IMR-90 (cell line): ENCODE data around the gene GRB10. TPM values are rescaled to one million over a fixed set of nuclear protein-coding genes. Genes with fewer than 3 reads are reported as not detected.

Experiments
- ATAC-seq: fragments of 200-7000 bp; cut with Tn5 transposase; 2 replicates; pipeline ENCODE4 v1.9.1; 2020; ENCODE audit warnings: low read depth, mild to moderate bottlenecking, moderate library complexity
- BruUV-seq: library from RNA; stranded (reverse); fragments of 400-500 nt; replicated peaks from 2 replicates; lab custom pipeline; 2021; lab: Mats Ljungman, UMichigan
- CTCF ChIA-PET: fragments of 300-600 bp; formaldehyde crosslinking; extraction: SDS; loops from one replicate; lab custom pipeline; 2021; ENCODE audit warnings: antibody characterized with exemption; lab: Yijun Ruan, JAX
- POLR2A ChIA-PET: fragments of 300-600 bp; sonication (Branson Sonifier 250); formaldehyde crosslinking; loops from one replicate; lab custom pipeline; 2022; ENCODE audit warnings: antibody characterized with exemption; ENCODE audit not compliant: unreplicated experiment; lab: Charles Lee
- DNase-seq: peaks from one replicate; pipeline ENCODE4 v3.0.0; 2013
- H2AFZ ChIP-seq: replicated peaks from 2 replicates; pipeline ENCODE3; 2013; ENCODE audit warnings: low read length, mild to moderate bottlenecking; ENCODE audit not compliant: poor library complexity
- H2AK5ac ChIP-seq: 2 replicates; pipeline ENCODE4 v1.6.1; 2013; ENCODE audit warnings: low read depth, low read length, inconsistent platforms
- H2AK9ac ChIP-seq: replicated peaks from 2 replicates; pipeline ENCODE3; 2013; ENCODE audit warnings: mild to moderate bottlenecking, low read depth, low read length, moderate library complexity; ENCODE audit not compliant: poor library complexity
- H2BK120ac ChIP-seq: 2 replicates; pipeline ENCODE4 v1.6.1; 2013; ENCODE audit warnings: low read depth, low read length, inconsistent platforms
- H2BK15ac ChIP-seq: 3 replicates; pipeline ENCODE4 v1.6.1; 2013; ENCODE audit warnings: low read depth, low read length, inconsistent platforms
- H2BK20ac ChIP-seq: 2 replicates; pipeline ENCODE4 v1.6.1; 2013; ENCODE audit warnings: low read depth, mild to moderate bottlenecking, inconsistent platforms, low read length, moderate library complexity
- H2BK5ac ChIP-seq: 2 replicates; pipeline ENCODE4 v1.6.1; 2013; ENCODE audit warnings: mild to moderate bottlenecking, low read depth, low read length, inconsistent platforms; ENCODE audit not compliant: poor library complexity, severe bottlenecking
- H3K14ac ChIP-seq: replicated peaks from 2 replicates; pipeline ENCODE4 v1.6.1; 2013; ENCODE audit warnings: low read depth, low read length, inconsistent platforms
- H3K18ac ChIP-seq: 2 replicates; pipeline ENCODE4 v1.6.1; 2013; ENCODE audit warnings: low read depth, low read length, control low read depth
- H3K23ac ChIP-seq: 2 replicates; pipeline ENCODE4 v1.6.1; 2013; ENCODE audit warnings: low read depth, low read length, inconsistent platforms
- H3K27ac ChIP-seq: 2 replicates; pipeline ENCODE4 v1.5.1; 2013; ENCODE audit warnings: mild to moderate bottlenecking, control low read depth, low read length; ENCODE audit not compliant: insufficient read depth
- H3K27me3 ChIP-seq: 2 replicates; pipeline ENCODE4 v1.6.1; 2013; ENCODE audit warnings: low read length; ENCODE audit not compliant: control insufficient read depth, insufficient read depth
- H3K36me3 ChIP-seq: 2 replicates; pipeline ENCODE4 v1.6.1; 2013; ENCODE audit warnings: low read length, mixed read lengths; ENCODE audit not compliant: control insufficient read depth, insufficient read depth
- H3K4ac ChIP-seq: 2 replicates; pipeline ENCODE4 v1.6.1; 2013; ENCODE audit warnings: low read depth, low read length, inconsistent platforms
- H3K4me1 ChIP-seq: 2 replicates; pipeline ENCODE4 v1.6.1; 2013; ENCODE audit warnings: low read length, mixed read lengths; ENCODE audit not compliant: control insufficient read depth, insufficient read depth
- H3K4me2 ChIP-seq: 2 replicates; pipeline ENCODE4 v1.6.1; 2013; ENCODE audit warnings: low read depth, mild to moderate bottlenecking, control low read depth, low read length, moderate library complexity
- H3K4me3 ChIP-seq: 2 replicates; pipeline ENCODE4 v1.5.1; 2013; ENCODE audit warnings: low read depth, mild to moderate bottlenecking, control low read depth, low read length, moderate library complexity; ENCODE audit not compliant: insufficient read depth
- H3K56ac ChIP-seq: 2 replicates; pipeline ENCODE4 v1.6.1; 2013; ENCODE audit warnings: low read length, inconsistent platforms; ENCODE audit not compliant: insufficient read depth; ENCODE audit errors: extremely low read depth
- H3K79me1 ChIP-seq, 2 experiments: 2 replicates each; pipeline ENCODE4 v1.6.1; 2013; ENCODE audit warnings: low read length in 2 of 2, inconsistent platforms in 1 of 2, low read depth in 1 of 2
- H3K9ac ChIP-seq: 2 replicates; pipeline ENCODE4 v1.6.1; 2013; ENCODE audit warnings: low read depth, low read length, control low read depth
- H3K9me1 ChIP-seq: 2 replicates; pipeline ENCODE4 v1.6.1; 2013; ENCODE audit warnings: low read length, inconsistent platforms; ENCODE audit not compliant: insufficient read depth
- H3K9me3 ChIP-seq: 2 replicates; pipeline ENCODE4 v1.6.1; 2013; ENCODE audit warnings: low read length; ENCODE audit not compliant: control insufficient read depth, insufficient read depth
- H4K20me1 ChIP-seq: 2 replicates; pipeline ENCODE4 v1.6.1; 2013; ENCODE audit warnings: low read length, inconsistent platforms; ENCODE audit not compliant: insufficient read depth
- H4K5ac ChIP-seq: 2 replicates; pipeline ENCODE4 v1.6.1; 2013; ENCODE audit warnings: mild to moderate bottlenecking, low read depth, low read length, control low read depth
- H4K8ac ChIP-seq, 2 experiments: 2 replicates each; pipeline ENCODE4 v1.6.1; 2013; ENCODE audit warnings: low read depth in 2 of 2, low read length in 2 of 2, control low read depth in 1 of 2, inconsistent platforms in 1 of 2
- H4K91ac ChIP-seq: 2 replicates; pipeline ENCODE4 v1.6.1; 2013; ENCODE audit warnings: low read depth, low read length, inconsistent platforms; ENCODE audit not compliant: insufficient read depth
- CEBPB ChIP-seq: IDR thresholded peaks from 2 replicates; pipeline ENCODE4 v1.6.1; 2012; ENCODE audit warnings: low read depth, low read length, improper control_type of control experiment
- CHD1 ChIP-seq: IDR thresholded peaks from 2 replicates; pipeline ENCODE4 v1.6.1; 2012; ENCODE audit warnings: low read depth, low read length, improper control_type of control experiment
- FOS ChIP-seq: fragments of 150-350 bp; IDR thresholded peaks from 2 replicates; pipeline ENCODE4 v1.6.1; 2016; ENCODE audit warnings: low read depth, low read length
- MAZ ChIP-seq: IDR thresholded peaks from 2 replicates; pipeline ENCODE4 v1.6.1; 2012; ENCODE audit warnings: low read depth, mild to moderate bottlenecking, low read length, improper control_type of control experiment, moderate library complexity, borderline replicate concordance
- MXI1 ChIP-seq: IDR thresholded peaks from 2 replicates; pipeline ENCODE4 v1.6.1; 2012; ENCODE audit warnings: low read depth, mild to moderate bottlenecking, low read length, moderate library complexity, borderline replicate concordance
- POLR2A ChIP-seq: IDR thresholded peaks from 2 replicates; pipeline ENCODE4 v1.6.1; 2012; ENCODE audit warnings: mild to moderate bottlenecking, low read depth, low read length
- WGBS, 2 experiments: methylation state at CpG; one replicate each; pipeline versions ENCODE4 v1.1.5 to v1.1.7; 2013; ENCODE audit warnings: missing lambda C conversion rate in 2 of 2; ENCODE audit not compliant: insufficient read length in 1 of 2; ENCODE audit errors: extremely low coverage in 2 of 2; 5-methylcytosine and 5-hydroxymethylcytosine counted together
- dilution Hi-C: fragments of 300-500 bp; cut with HindIII; formaldehyde crosslinking; loops from one replicate; pipeline ENCODE4 v1.14.3; 2018; ENCODE audit warnings: low sequenced_read_pairs; ENCODE audit not compliant: unreplicated experiment
- in situ Hi-C: fragments of 300-500 bp; cut with MboI; formaldehyde crosslinking; loops from 3 replicates; pipeline ENCODE4 v1.14.3; 2019; ENCODE audit warnings: low sequenced_read_pairs, inconsistent platforms, mixed read lengths
- intact Hi-C: fragments of 100-400 bp; cut with micrococcal nuclease; formaldehyde crosslinking; loops from 2 replicates; pipeline ENCODE4 v1.10.0; 2022
- polyA plus RNA-seq, 3 experiments: library from polyadenylated mRNA; depleted of rRNA; stranded (reverse); fragments of >200 nt; gene quantifications; 2 replicates each; pipeline ENCODE4 v1.2.3, GENCODE V29; 2012; ENCODE audit warnings: low replicate concordance in 1 of 3
- total RNA-seq: library from RNA; depleted of rRNA; stranded (reverse); fragments of >200 nt; gene quantifications from 2 replicates; pipeline ENCODE4 v1.2.3, GENCODE V29; 2012
- TF ChIP-seq, protein P1 (sequence below): conservative IDR thresholded peaks from 2 replicates; pipeline ENCODE4 v1.5.1; 2012; ENCODE audit warnings: mild to moderate bottlenecking, low read depth, low read length, improper control_type of control experiment
- TF ChIP-seq, protein P2 (sequence below): fragments of 150-350 bp; IDR thresholded peaks from 2 replicates; pipeline ENCODE4 v1.6.1; 2016; ENCODE audit warnings: low read depth, mild to moderate bottlenecking, low read length, moderate library complexity, borderline replicate concordance

Gene GRB10
- total and polyA plus RNA-seq, 2 of the 4 experiments (the other 2 are of a cell fraction), result 6.3 to 15.1 TPM

DNA sequence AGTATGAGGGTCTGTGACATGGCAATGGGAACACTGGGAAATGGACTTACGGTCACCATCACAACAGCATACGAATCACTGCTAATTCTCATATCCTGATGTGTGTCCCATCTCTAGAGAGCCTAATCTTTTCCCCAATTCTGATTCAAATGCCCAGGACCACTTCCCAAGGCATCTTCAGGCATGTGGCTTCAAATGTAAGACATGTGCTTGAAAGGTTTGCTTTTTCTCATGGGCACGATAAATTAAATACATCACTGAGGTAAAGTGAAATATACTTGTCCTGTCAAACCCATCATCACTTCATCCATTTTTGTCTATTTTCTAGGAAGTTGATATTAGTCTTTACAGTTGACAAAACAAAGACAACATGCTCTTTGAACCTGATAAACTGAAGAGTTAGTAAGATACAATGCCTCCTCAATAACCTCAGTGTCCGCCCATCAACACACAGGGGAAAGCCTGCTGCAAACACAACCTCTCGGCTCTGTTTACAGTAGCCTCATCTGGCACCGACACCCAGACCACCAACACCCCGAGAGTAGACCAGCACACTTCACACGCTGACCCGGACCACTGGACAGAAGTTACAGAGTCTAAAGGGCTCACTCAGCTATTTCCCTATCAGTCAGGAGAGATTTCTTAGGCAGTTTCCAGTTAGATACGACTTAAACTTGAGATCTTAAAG is 24.8 kb downstream of the GRB10 start:
- no peak overlapping the region for H2BK15ac ChIP-seq
- no peak overlapping the region for H2BK5ac ChIP-seq
- POLR2A ChIA-PET, result interaction anchor here (0.6 kb wide), 1 partner anchor 331 kb away, joined by 6 read pairs; no protein-coding TSS in a partner anchor

More for the DNA sequence above, 24.8 kb downstream of the GRB10 start:
- Histone ChIP-seq H3K56ac (no peak overlapping the region), H3K4me3 (no peak overlapping the region), H2AFZ (no peak overlapping the region), H3K4ac (no peak overlapping the region), H3K4me2 (no peak overlapping the region), H2BK120ac (no peak overlapping the region), H3K18ac (no peak overlapping the region), H2AK9ac (no peak overlapping the region), H3K14ac (no peak overlapping the region), H4K5ac (no peak overlapping the region), H4K8ac (no peak overlapping the region), H4K20me1 (peaks cover 43% of the 10 kb centered on the region), H3K23ac (no peak overlapping the region), H3K4me1 (peaks cover 2% of the 10 kb centered on the region; the same call in 1 of the 2 replicates), H3K9me3 (no peaks in the 10 kb centered on the region), H2AK5ac (no peak overlapping the region), H3K9ac (no peak overlapping the region), H4K91ac (no peak overlapping the region), H3K27me3 (no peaks in the 10 kb centered on the region), H3K27ac (no peak overlapping the region), H3K36me3 (peaks cover 5% of the 10 kb centered on the region; the same call in 1 of the 2 replicates), H3K79me1 (peaks cover 39 to 73% of the 10 kb centered on the region in 2 experiments), H2BK20ac (no peak overlapping the region), H3K9me1 (peaks cover 13% of the 10 kb centered on the region; the same call in 1 of the 2 replicates)
- intact Hi-C loops (no loop called here), in situ Hi-C loops (no loop called here), dilution Hi-C loops (no loop called here)
- no TSS peak for BruUV-seq
- peak; percentile 40; the same call in 1 of the 2 replicates for ATAC-seq
- CTCF ChIA-PET, result interaction anchor here (0.6 kb wide), 1 partner anchor 17 kb away, joined by 3 read pairs; no protein-coding TSS in a partner anchor
- DNase-seq, result no peak
- no peak for TF ChIP-seq POLR2A
- TF ChIP-seq, protein P1, sequence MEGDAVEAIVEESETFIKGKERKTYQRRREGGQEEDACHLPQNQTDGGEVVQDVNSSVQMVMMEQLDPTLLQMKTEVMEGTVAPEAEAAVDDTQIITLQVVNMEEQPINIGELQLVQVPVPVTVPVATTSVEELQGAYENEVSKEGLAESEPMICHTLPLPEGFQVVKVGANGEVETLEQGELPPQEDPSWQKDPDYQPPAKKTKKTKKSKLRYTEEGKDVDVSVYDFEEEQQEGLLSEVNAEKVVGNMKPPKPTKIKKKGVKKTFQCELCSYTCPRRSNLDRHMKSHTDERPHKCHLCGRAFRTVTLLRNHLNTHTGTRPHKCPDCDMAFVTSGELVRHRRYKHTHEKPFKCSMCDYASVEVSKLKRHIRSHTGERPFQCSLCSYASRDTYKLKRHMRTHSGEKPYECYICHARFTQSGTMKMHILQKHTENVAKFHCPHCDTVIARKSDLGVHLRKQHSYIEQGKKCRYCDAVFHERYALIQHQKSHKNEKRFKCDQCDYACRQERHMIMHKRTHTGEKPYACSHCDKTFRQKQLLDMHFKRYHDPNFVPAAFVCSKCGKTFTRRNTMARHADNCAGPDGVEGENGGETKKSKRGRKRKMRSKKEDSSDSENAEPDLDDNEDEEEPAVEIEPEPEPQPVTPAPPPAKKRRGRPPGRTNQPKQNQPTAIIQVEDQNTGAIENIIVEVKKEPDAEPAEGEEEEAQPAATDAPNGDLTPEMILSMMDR, result no peak
- no peak for TF ChIP-seq MXI1
- TF ChIP-seq, protein P2, sequence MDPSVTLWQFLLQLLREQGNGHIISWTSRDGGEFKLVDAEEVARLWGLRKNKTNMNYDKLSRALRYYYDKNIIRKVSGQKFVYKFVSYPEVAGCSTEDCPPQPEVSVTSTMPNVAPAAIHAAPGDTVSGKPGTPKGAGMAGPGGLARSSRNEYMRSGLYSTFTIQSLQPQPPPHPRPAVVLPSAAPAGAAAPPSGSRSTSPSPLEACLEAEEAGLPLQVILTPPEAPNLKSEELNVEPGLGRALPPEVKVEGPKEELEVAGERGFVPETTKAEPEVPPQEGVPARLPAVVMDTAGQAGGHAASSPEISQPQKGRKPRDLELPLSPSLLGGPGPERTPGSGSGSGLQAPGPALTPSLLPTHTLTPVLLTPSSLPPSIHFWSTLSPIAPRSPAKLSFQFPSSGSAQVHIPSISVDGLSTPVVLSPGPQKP, result no peak
- TF ChIP-seq FOS, result no peak
- TF ChIP-seq CHD1, result no peak
- TF ChIP-seq CEBPB, result no peak
- no peak for TF ChIP-seq MAZ
- WGBS, 2 experiments, result 80% methylated on average over 1 of the region's 10 CpGs; no CpG with 5 or more reads in 1 of the 2 experiments
